Spleen (tissue), 7 donors: ENCODE data around the gene NRARP.

Experiments used
- CTCF ChIP-seq, 11 experiments: fragments of 200-600 bp in 7 of 11; fragments of 450-650 bp in 4 of 11; sonication (generic) in 4 of 11; IDR thresholded peaks in 8 of 11; conservative IDR thresholded peaks in 3 of 11; 1 replicate in 7 of 11; 2 replicates in 4 of 11; pipeline versions ENCODE4 v1.4.0 to v1.8.0; 2016 to 2021; ENCODE audit warnings: antibody characterized with exemption in 11 of 11, inconsistent platforms in 4 of 11, mild to moderate bottlenecking in 1 of 11
- POLR2A ChIP-seq, 3 donors: fragments of 450-650 bp; IDR thresholded peaks; one replicate each; pipeline ENCODE4 v1.5.1; 2017; ENCODE audit warnings: antibody characterized with exemption in 3 of 3, mild to moderate bottlenecking in 1 of 3
- POLR2AphosphoS5 ChIP-seq, 3 donors: sonication (generic); formaldehyde crosslinking; IDR thresholded peaks; one replicate each; pipeline ENCODE4 v1.5.1; 2017; ENCODE audit warnings: antibody characterized with exemption in 3 of 3
- donor health status: DM: no; HTN: no; CAD: no; lungs with moderate emphysema.
- donor health status: DM: no; HTN: no; CAD: no.
- donor health status: DM: no; HTN: no; CAD: no.

DNA sequence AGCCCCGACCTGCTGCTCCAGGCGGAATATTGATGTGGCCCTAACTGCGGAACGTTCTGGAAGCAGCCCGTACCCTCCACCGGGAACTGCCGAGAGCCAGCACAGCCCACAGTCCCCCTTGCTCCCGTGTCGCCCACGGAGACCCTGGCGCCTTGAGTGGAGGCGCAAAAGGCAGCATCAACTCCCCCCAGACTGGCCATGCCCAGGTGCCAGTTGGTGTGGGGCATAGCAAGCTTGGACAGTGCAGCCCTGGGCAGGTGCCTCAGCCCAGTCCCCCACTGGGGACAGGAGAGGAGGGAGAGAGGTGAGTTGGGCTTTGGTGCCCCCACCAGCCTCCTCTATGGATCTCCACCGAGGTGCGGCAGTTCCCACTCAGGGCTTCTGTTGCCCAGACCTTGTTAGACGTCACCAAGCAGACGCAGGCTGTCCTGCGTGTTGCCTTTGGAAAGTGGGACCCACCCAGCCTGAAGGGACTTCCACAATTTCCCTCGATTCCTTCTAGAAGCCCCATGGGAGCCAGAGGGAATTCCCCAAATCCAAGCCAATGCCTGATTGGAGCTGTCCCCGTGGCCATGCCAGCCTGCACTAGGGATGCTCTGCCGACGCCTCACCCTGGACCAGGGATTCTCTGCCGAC lies 19.8 kb upstream of the NRARP start:
- no peak for TF ChIP-seq CTCF (IDR thresholded peaks at IDR 0.05 in 8 of 11, conservative IDR thresholded peaks at IDR 0.05 in 3 of 11)
- TF ChIP-seq POLR2A (IDR thresholded peaks at IDR 0.05): no peak
- TF ChIP-seq POLR2AphosphoS5 (IDR thresholded peaks at IDR 0.05): no peak
